GM12892 (cell line): ENCODE measurements around the gene PIK3C2G.
"Not testable (repeated sequence)": the region's sequence is repeated elsewhere in the genome, so short reads cannot be mapped to it uniquely, and the experiment has no call there.

Source experiments
- DNase-seq: peaks from one replicate; pipeline ENCODE4 v3.0.0; 2011; ENCODE audit not compliant: insufficient read length
- FAIRE-seq: peaks from 2 replicates; lab custom pipeline; 2011; peaks lifted over from hg19 to GRCh38; lab: Jason Lieb, UNC
- POLR2A ChIP-seq: IDR thresholded peaks from 2 replicates; pipeline ENCODE4 v1.6.1; 2011; ENCODE audit warnings: low read depth, low read length, control low read depth
- POLR2AphosphoS5 ChIP-seq: IDR thresholded peaks from 2 replicates; pipeline ENCODE4 v1.6.1; 2011; ENCODE audit warnings: low read depth, low read length, control low read depth
- TAF1 ChIP-seq: IDR thresholded peaks from 2 replicates; pipeline ENCODE4 v1.6.1; 2011; ENCODE audit warnings: low read depth, mild to moderate bottlenecking, control low read depth, low read length, borderline replicate concordance

PIK3C2G gene

GRCh38 chr12:18658179-18658578, 396.9 kb downstream of the PIK3C2G start:
- no peak for DNase-seq
- FAIRE-seq, result no peak
- TF ChIP-seq TAF1, result no peak
- no peak for TF ChIP-seq POLR2AphosphoS5
- TF ChIP-seq POLR2A, result no peak

DNA sequence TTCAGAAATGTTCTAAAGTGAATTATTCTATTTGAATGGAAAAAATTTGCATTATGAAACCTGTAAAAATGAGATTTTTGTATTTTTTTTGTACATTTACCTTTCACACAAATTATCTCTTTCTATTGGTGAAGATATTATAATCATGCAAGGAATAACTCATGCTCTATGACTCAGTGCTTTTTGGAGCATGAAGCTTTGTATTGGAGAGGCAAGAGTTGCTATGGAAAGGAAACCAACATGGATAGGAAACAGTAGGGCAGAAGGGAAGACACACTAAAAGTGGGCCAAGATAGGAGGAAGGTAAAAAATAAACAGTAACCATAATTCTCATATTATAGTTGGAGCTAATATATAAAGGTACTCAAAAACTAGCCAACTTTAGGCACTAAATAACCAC, 397.5 kb downstream of the PIK3C2G start:
- FAIRE-seq, result no peak
- TF ChIP-seq POLR2AphosphoS5, result no peak
- TF ChIP-seq TAF1, result no peak
- no peak for TF ChIP-seq POLR2A
- DNase-seq, result no peak

DNA sequence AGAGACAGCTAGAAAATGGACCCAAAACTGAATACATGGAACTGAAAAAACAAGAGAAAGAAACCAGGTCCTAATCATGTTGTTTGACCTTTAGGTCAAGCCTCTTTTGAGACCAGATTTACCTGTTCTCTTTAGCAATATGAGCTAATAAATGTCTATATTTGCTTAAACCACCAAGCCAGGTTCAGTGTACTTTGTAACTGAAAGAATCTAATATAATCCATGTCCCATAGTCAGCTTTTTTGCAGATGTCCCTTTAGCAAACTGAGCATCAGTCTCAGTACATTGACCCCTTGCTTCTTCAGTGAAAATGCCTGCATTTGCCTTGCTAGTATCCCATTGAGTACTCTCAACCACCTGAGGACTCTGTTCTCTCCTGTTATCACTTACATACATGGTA, 414.8 kb downstream of the PIK3C2G start:
- FAIRE-seq (no peak), DNase-seq (no peak)
- no peak for TF ChIP-seq POLR2AphosphoS5
- TF ChIP-seq POLR2A, result no peak
- TF ChIP-seq TAF1, result no peak

DNA sequence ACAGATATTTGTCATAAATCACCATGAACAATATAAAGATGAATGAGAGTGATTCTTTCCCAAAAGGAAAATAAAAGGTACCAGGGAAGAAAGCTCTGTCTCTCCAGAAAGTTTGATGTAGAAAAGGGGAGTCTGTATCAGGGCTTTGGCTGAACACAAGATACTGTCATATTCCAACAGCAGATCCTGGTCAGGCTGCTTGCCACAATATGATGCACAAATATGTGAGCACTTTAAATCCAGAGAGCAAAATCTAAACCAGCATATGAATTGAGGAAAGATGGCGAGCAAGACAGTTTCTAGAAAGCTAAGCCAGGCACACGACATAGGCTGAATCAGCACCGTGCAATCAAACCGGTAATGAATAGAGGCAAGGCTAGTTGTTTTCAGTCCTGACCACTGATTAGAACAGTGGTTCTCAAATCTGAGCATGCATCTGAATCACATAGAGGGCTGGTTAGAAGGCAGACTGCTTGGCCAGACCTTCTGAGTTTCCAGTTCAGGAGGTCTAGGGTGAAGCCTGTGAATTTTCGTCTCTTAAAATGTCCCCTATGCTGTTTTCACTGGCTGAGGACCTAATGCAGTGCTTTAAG, 415.8 kb downstream of the PIK3C2G start:
- no peak for TF ChIP-seq POLR2A
- no peak for TF ChIP-seq POLR2AphosphoS5
- TF ChIP-seq TAF1, result no peak
- DNase-seq (no peak), FAIRE-seq (no peak)

DNA sequence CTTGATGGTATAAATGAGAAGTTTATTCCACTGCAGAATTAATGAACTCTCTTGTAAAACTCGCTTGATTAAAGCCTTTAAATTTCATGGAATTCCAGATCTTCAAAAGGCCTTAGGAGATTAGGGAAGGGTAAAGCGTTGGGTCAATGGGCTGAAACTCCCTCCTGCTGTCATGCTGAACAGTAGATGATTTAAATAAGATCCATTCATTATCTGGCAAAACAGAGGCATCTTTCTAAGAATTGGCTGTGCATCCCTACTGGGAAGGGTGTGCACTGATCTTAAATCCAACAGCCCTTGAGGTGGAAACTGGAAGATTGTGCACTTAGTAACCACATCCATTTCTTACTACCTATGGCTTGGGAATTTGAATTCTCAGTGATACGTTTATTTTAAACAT, 420.5 kb downstream of the PIK3C2G start:
- no peak for FAIRE-seq
- DNase-seq, result no peak
- TF ChIP-seq TAF1 (no peak), POLR2A (no peak), POLR2AphosphoS5 (no peak)

- no peak for FAIRE-seq
- no peak for DNase-seq
- TF ChIP-seq POLR2AphosphoS5 (no peak), TAF1 (no peak)
These were observed 422.2 kb downstream of the PIK3C2G start for GRCh38 chr12:18683327-18684013.

GRCh38 chr12:18684430-18684829, 423.1 kb downstream of the PIK3C2G start:
- TF ChIP-seq TAF1 (no peak), POLR2A (no peak), POLR2AphosphoS5 (no peak)
- no peak for FAIRE-seq
- no peak for DNase-seq

- FAIRE-seq (no peak), DNase-seq (no peak)
- TF ChIP-seq POLR2A (no peak), POLR2AphosphoS5 (no peak), TAF1 (no peak)
These were observed 428.5 kb downstream of the PIK3C2G start for GRCh38 chr12:18689771-18690170.

DNA sequence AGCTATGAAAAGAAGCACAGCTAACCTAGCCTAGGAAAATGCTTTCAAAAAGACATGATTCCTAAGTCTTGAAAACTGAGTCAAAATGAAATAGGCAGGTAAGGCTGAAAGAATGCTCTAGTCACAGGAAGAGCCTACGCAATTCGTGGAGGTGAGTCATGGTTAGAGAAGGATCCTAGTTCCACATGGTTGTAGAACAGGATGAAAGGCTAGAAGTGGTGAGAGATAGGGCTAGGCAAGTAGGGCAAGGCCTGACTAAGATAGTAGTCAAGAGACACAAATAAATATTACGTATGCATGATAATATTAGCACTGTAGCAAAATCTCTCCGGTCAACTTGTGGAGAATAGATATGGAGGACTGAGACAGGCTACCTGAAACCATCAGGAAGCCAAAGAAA, 429.3 kb downstream of the PIK3C2G start:
- no peak for DNase-seq
- FAIRE-seq, result no peak

GRCh38 chr12:18693986-18694385, 432.7 kb downstream of the PIK3C2G start:
- not testable (repeated sequence) for FAIRE-seq, DNase-seq

More for the DNA sequence above, 429.3 kb downstream of the PIK3C2G start:
- TF ChIP-seq POLR2AphosphoS5 (no peak), POLR2A (no peak), TAF1 (no peak)

DNA sequence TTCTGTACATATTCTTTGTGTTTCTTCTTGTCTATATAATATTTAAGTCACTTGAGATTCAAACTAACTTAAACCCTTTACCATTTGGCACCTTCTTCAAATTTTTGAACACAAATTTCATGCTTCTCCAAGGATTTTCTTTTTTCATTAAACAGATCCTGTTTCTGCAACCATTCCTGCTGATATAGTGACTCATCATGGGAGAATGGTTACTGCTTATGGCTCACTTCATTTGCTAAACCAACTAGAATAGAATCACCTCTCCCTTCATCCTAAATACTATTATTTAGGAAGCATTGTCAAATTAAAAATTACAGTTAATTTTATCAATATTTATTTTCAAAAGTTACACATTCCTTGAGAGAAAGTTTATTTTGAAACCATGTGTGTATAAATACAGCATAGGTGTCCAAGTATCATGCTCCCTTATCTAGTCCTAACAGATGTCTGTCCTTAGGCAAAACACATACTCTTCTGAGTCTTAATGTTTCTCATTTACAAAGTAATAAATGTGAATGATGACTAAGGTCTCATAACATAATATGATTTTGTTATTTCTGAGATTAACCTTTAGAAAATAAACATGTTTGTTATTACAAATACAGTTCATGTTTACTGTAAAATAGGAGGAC, 435.8 kb downstream of the PIK3C2G start:
- FAIRE-seq (no peak), DNase-seq (no peak)
- TF ChIP-seq POLR2AphosphoS5 (no peak), POLR2A (no peak), TAF1 (no peak)
